Neural cell (in vitro differentiated cells): ENCODE results near the gene NCOA4. TPM values are rescaled to one million over a fixed set of nuclear protein-coding genes. Genes with fewer than 3 reads are reported as not detected.
A peak's percentile ranks its signal among the peaks of the same experiment; 100 is the strongest.
"Not testable (repeated sequence)": the region's sequence is repeated elsewhere in the genome, so short reads cannot be mapped to it uniquely, and the experiment has no call there.

Experiments
- H2AFZ ChIP-seq: fragments of 200-600, 300-800 bp; sonication (generic), shearing (Covaris generic); 2 replicates; pipeline ENCODE4 v1.6.0; 2014; ENCODE audit warnings: low read depth, mild to moderate bottlenecking, antibody characterized with exemption, low read length, moderate library complexity
- H3F3A ChIP-seq: fragments of 200-600 bp; shearing (Covaris generic); 2 replicates; pipeline ENCODE4 v1.6.1; 2016; ENCODE audit warnings: mild to moderate bottlenecking, moderate library complexity, mixed read lengths, antibody characterized with exemption, low read length; ENCODE audit not compliant: insufficient read depth, poor library complexity, severe bottlenecking
- H3K27ac ChIP-seq: fragments of 200-600, 300-800 bp; sonication (generic), shearing (Covaris generic); 2 replicates; pipeline ENCODE4 v1.5.1; 2014; ENCODE audit warnings: mild to moderate bottlenecking, low read length, moderate library complexity
- H3K27me3 ChIP-seq: fragments of 300-800, 200-600 bp; sonication (generic), shearing (Covaris generic); 2 replicates; pipeline ENCODE4 v1.6.0; 2014; ENCODE audit warnings: mild to moderate bottlenecking, low read depth, low read length, moderate library complexity; ENCODE audit not compliant: insufficient read depth
- H3K36me3 ChIP-seq: fragments of 300-800, 200-600 bp; sonication (generic), shearing (Covaris generic); 2 replicates; pipeline ENCODE4 v1.5.1; 2014; ENCODE audit warnings: mild to moderate bottlenecking, antibody characterized with exemption, low read length, moderate library complexity; ENCODE audit not compliant: insufficient read depth
- H3K4me2 ChIP-seq: fragments of 300-800, 200-600 bp; sonication (generic), shearing (Covaris generic); 2 replicates; pipeline ENCODE4 v1.6.0; 2014; ENCODE audit warnings: mild to moderate bottlenecking, low read length
- H3K4me3 ChIP-seq: fragments of 300-800, 200-600 bp; sonication (generic), shearing (Covaris generic); 2 replicates; pipeline ENCODE4 v1.5.1; 2014; ENCODE audit warnings: mild to moderate bottlenecking, low read length, moderate library complexity
- H3K79me2 ChIP-seq: fragments of 200-600 bp; shearing (Covaris generic); replicated peaks from 2 replicates; pipeline ENCODE4 v1.6.0; 2014; ENCODE audit warnings: mild to moderate bottlenecking, low read length, moderate library complexity; ENCODE audit not compliant: insufficient read depth
- H3K9ac ChIP-seq: fragments of 300-800, 200-600 bp; sonication (generic), shearing (Covaris generic); 2 replicates; pipeline ENCODE4 v1.6.1; 2016; ENCODE audit warnings: mild to moderate bottlenecking, low read length, mixed read lengths
- H3K9me2 ChIP-seq: fragments of 200-600 bp; shearing (Covaris generic); 2 replicates; pipeline ENCODE4 v1.6.1; 2016; ENCODE audit warnings: mild to moderate bottlenecking, low read length, mixed read lengths; ENCODE audit not compliant: insufficient read depth
- H3K9me3 ChIP-seq: fragments of 200-600, 300-800 bp; sonication (generic), shearing (Covaris generic); 2 replicates; pipeline ENCODE4 v1.6.1; 2016; ENCODE audit warnings: mild to moderate bottlenecking, mixed run types, low read length, moderate library complexity, mixed read lengths
- H4K20me1 ChIP-seq: fragments of 200-600 bp; shearing (Covaris generic); 2 replicates; pipeline ENCODE4 v1.6.1; 2016; ENCODE audit warnings: mild to moderate bottlenecking, mixed run types; ENCODE audit not compliant: insufficient read depth
- EP300 ChIP-seq: fragments of 450-650 bp; conservative IDR thresholded peaks from 2 replicates; pipeline ENCODE4 v1.6.1; 2014; ENCODE audit warnings: antibody characterized with exemption, mild to moderate bottlenecking, moderate library complexity; ENCODE audit not compliant: poor library complexity, severe bottlenecking
- MXI1 ChIP-seq: fragments of 450-650 bp; conservative IDR thresholded peaks from 2 replicates; pipeline ENCODE4 v1.6.1; 2014; ENCODE audit warnings: antibody characterized with exemption, mild to moderate bottlenecking; ENCODE audit not compliant: poor library complexity, severe bottlenecking
- POLR2AphosphoS5 ChIP-seq: IDR thresholded peaks from 2 replicates; pipeline ENCODE4 v1.6.1; 2012
- TAF1 ChIP-seq: IDR thresholded peaks from 2 replicates; pipeline ENCODE4 v1.6.1; 2012; ENCODE audit warnings: low read depth
- polyA plus RNA-seq: library from polyadenylated mRNA; depleted of rRNA; stranded (reverse); fragments of >200 nt; gene quantifications from 2 replicates; pipeline ENCODE4 v1.2.3, GENCODE V29; 2014
- TF ChIP-seq, protein P1 (sequence below): fragments of 450-650 bp; IDR thresholded peaks from 2 replicates; pipeline ENCODE4 v1.5.1; 2014; ENCODE audit warnings: antibody characterized with exemption, mild to moderate bottlenecking, moderate library complexity; ENCODE audit not compliant: poor library complexity, severe bottlenecking

Gene NCOA4
- polyA plus RNA-seq, 1 donor from 2014 or later, result 131 TPM

DNA sequence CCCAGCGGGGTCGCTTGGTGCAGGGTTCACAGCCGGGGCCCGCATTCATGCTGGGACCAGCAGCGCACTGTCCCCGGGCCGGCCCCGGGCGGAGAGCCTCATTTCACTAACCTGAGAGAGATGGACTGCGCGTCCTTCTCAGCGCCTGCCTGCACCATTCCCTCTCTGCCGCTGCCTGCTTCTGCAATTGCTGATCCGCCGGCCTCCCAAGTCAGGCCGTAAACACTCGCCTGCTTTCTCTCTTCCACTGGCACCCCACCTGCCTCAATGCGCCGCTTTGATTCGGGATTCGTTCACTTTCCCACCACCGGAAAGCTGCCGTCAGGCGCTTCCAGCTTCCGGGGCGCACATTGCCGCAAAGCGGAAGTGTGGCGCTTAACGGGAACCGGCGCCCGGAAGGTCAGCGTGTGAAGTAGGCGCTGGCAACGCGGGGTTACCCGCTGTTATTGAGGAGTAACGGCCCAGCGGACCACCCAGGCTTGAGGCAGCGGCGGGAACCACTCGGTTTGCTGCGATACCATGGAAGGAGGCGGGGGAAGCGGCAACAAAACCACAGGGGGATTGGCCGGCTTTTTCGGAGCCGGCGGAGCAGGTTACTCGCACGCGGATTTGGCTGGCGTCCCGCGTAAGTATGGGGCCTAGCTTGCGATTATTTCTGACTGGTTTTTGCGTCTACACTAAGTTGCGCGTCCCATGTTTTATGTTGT lies 58.2 kb downstream of the NCOA4 start, which contains the start of gene TIMM23:
Gene TIMM23, plus strand, starts transcription at position 384 of the 707 bp plus-strand sequence. Its CDS starts 136 bp downstream, at position 520.
- peaks cover 23% of the 10 kb centered on the region for H3K79me2 ChIP-seq
- H3K36me3 ChIP-seq, H3K27me3 ChIP-seq, H3K9me2 ChIP-seq, H3K9me3 ChIP-seq, H4K20me1 ChIP-seq, H3F3A ChIP-seq: not testable (repeated sequence)
- H3K4me3 ChIP-seq, result peak within 1 kb of the TSS; percentile 68
- H3K9ac ChIP-seq, result peak within 1 kb of the TSS; percentile 66
- H3K27ac ChIP-seq, result peak within 1 kb of the TSS; percentile 59
- TF ChIP-seq, protein P1, sequence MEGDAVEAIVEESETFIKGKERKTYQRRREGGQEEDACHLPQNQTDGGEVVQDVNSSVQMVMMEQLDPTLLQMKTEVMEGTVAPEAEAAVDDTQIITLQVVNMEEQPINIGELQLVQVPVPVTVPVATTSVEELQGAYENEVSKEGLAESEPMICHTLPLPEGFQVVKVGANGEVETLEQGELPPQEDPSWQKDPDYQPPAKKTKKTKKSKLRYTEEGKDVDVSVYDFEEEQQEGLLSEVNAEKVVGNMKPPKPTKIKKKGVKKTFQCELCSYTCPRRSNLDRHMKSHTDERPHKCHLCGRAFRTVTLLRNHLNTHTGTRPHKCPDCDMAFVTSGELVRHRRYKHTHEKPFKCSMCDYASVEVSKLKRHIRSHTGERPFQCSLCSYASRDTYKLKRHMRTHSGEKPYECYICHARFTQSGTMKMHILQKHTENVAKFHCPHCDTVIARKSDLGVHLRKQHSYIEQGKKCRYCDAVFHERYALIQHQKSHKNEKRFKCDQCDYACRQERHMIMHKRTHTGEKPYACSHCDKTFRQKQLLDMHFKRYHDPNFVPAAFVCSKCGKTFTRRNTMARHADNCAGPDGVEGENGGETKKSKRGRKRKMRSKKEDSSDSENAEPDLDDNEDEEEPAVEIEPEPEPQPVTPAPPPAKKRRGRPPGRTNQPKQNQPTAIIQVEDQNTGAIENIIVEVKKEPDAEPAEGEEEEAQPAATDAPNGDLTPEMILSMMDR, result peak; percentile 9
- TF ChIP-seq EP300 (peak; percentile 14), MXI1 (peak; percentile 98), TAF1 (peak; percentile 76), POLR2AphosphoS5 (peak; percentile 77)
- peak within 1 kb of the TSS; percentile 30 for H3K4me2 ChIP-seq
- peak within 1 kb of the TSS; percentile 60 for H2AFZ ChIP-seq

DNA sequence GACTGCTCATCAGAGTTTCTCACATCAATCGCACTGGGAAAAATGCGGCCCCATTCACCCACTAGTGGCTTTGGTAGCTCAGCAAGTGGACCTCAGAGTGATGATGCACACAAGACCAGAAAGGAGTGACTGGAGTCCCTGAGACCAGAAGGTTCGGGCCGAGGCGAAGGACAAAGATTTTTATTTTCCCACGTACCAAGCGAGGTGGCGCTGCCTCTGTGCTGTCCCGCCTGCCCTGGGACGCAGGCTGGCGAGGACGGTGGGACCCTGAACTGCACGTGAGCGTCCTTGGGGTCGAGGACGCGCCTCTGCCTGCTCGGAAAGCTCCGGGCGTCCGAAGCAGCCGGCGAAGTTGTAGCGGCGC lies 58.7 kb downstream of the NCOA4 start:
- peaks cover 23% of the 10 kb centered on the region for H3K79me2 ChIP-seq
- not testable (repeated sequence) for H3K4me2 ChIP-seq, H2AFZ ChIP-seq, H3F3A ChIP-seq, H3K27me3 ChIP-seq, H3K36me3 ChIP-seq, H3K9me2 ChIP-seq, H3K9me3 ChIP-seq, H4K20me1 ChIP-seq
- peak overlapping the region; percentile 68 for H3K4me3 ChIP-seq
- TF ChIP-seq, protein P1, result peak; percentile 36
- H3K27ac ChIP-seq, result peak overlapping the region; percentile 59
- H3K9ac ChIP-seq, result peak overlapping the region; percentile 66

DNA sequence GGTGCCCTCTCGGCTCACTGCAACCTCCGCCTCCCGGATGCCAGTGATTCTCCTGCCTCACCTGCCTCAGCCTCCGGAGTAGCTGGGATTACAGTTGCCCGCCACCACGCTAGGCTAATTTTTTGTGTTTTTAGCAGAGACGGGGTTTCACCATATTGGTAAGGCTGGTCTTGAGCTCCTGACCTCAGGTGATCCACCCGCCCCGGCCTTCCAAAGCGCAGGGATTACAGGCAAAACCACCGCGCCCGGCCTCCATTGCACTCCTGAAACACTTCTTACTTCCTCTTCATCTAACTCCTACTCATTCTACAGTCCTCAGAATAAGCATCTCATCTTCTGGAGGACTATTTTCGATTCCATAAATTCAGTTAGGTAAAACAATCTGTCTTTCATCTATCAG lies 59.4 kb downstream of the NCOA4 start:
- H3K27ac ChIP-seq, H3K9me2 ChIP-seq, H3K36me3 ChIP-seq, H4K20me1 ChIP-seq, H3K9me3 ChIP-seq, H3F3A ChIP-seq, H2AFZ ChIP-seq, H3K27me3 ChIP-seq: not testable (repeated sequence)
- peak overlapping the region; percentile 68 for H3K4me3 ChIP-seq
- H3K79me2 ChIP-seq, result peaks cover 23% of the 10 kb centered on the region
- peak overlapping the region; percentile 30 for H3K4me2 ChIP-seq
- peak overlapping the region; percentile 66 for H3K9ac ChIP-seq

DNA sequence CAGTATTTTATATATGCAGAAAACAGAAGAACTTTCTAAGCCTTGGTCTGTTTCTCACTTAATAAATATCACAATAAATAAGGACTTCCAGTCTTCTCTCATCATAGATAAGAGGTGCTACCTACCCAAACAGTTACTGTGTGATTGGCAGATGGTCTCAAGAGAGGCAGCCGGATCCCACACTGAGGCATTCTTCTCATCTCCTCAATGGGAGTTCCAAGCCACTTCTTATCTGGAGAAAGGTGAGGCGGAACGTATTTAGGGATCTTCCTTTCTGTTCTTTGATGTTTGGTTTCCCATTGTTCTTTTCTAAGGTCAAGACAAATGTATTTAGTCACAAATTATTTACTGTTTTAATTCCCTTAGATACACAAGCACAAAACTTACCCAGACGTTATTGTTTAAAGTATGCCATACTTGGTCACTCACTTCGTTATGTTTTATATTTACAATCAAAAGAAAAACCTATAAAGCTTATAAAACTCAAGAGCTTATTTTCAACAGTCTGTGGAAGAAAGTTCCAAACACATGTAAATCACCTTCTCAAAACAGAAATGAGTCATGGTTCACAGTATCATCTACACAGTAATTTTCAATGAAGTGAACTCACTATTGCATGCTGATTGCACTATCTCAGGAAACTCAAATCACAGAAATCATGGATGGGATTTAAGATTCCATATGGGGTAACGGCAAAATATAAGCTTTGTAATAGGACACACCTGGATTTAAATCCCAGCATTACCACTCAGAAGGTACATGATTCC lies 67.6 kb downstream of the NCOA4 start:
- not testable (repeated sequence) for H3K9me2 ChIP-seq, H4K20me1 ChIP-seq, H3K27me3 ChIP-seq, H3K4me2 ChIP-seq, H3F3A ChIP-seq, H2AFZ ChIP-seq, H3K36me3 ChIP-seq, H3K79me2 ChIP-seq, H3K4me3 ChIP-seq, H3K27ac ChIP-seq, H3K9me3 ChIP-seq, H3K9ac ChIP-seq

DNA sequence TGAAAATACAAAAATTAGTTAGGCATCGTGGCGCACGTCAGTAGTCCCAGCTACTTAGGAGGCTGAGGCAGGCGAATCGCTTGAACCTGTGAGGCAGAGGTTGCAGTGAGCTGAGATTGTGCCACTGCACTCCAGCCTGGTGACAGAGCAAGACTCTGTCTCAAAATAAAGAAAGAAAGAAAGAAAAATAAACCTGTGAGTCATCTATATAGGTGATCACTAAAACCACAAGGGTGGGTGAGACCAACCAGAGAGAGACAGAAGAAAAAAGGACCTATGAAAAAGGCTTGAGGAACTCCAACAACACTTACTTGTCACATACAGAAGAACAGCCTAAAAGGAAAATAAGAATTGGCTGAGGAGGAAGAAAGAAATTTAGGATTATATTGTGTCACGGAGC lies 72.5 kb downstream of the NCOA4 start:
- not testable (repeated sequence) for H2AFZ ChIP-seq, H3K27ac ChIP-seq, H3K4me3 ChIP-seq, H3K9ac ChIP-seq, H4K20me1 ChIP-seq, H3K9me3 ChIP-seq, H3K27me3 ChIP-seq, H3K4me2 ChIP-seq, H3K9me2 ChIP-seq, H3K36me3 ChIP-seq, H3K79me2 ChIP-seq, H3F3A ChIP-seq

DNA sequence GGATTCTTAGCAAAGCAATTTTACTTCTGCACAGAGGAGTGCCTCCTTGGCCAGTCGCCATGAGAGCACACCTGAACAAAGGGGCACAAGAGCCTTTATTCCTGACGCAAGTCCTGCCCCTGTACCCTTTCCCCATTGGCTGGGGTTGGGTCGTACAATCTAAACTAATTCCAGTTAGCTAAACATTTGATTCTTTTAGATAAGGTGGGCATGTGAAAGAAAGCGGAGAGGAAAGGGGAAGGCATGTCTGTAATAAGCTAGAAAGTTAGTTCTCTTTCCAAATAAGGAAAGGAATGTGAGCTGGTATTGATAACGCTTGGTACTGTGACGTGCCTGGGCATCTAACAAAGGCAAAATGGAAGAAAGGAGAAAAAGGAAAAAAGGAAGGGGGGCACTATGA lies 73.8 kb downstream of the NCOA4 start:
- not testable (repeated sequence) for H3K27ac ChIP-seq, H3K9ac ChIP-seq, H3K27me3 ChIP-seq, H3K9me3 ChIP-seq, H3K36me3 ChIP-seq, H3K4me2 ChIP-seq, H3K9me2 ChIP-seq, H3K4me3 ChIP-seq, H3F3A ChIP-seq, H3K79me2 ChIP-seq, H2AFZ ChIP-seq, H4K20me1 ChIP-seq
